ENCODE results near the gene ARHGEF9.

GRCh38 chrX:63740382-63740781, 44.6 kb downstream of the ARHGEF9 start:
- TF ChIP-seq EZH2phosphoT487 (IDR thresholded peaks at IDR 0.05; ENCODE audit: low read depth) (no peak), CTCF (IDR thresholded peaks at IDR 0.05; ENCODE audit: low read depth, low read length) (no peak)
